OCI-LY7 (cell line): ENCODE results near the gene TECPR2.

Source experiments
- CTCF ChIP-seq: fragments of 200-600 bp; sonication (generic); conservative IDR thresholded peaks from 2 replicates; pipeline ENCODE4 v1.5.1; 2014; ENCODE audit warnings: mild to moderate bottlenecking, antibody characterized with exemption, low read length, moderate library complexity, mixed read lengths
- EZH2phosphoT487 ChIP-seq: fragments of 200-600 bp; sonication (generic); IDR thresholded peaks from 2 replicates; pipeline ENCODE4 v1.6.1; 2018; ENCODE audit warnings: low read depth, borderline replicate concordance, mild to moderate bottlenecking, mixed run types, antibody characterized with exemption, low read length, moderate library complexity, mixed read lengths

- TF ChIP-seq CTCF: no peak
- no peak for TF ChIP-seq EZH2phosphoT487
These were observed 24.0 kb upstream of the TECPR2 start for GRCh38 chr14:102338724-102339123.
